Body of pancreas (tissue), 4 donors: ENCODE data around the gene TOP1. TPM values are rescaled to one million over a fixed set of nuclear protein-coding genes. Genes with fewer than 3 reads are reported as not detected.
A peak's percentile ranks its signal among the peaks of the same experiment; 100 is the strongest.
"Not testable (repeated sequence)": the region's sequence is repeated elsewhere in the genome, so short reads cannot be mapped to it uniquely, and the experiment has no call there.

Experiments used
- ATAC-seq: fragments of 150-250 bp; one replicate; pipeline ENCODE4 v1.9.1; 2016
- DNase-seq, 4 donors: peaks; one replicate each; pipeline ENCODE4 v3.0.0-alpha.2; 2019
- H3K27ac ChIP-seq, 4 donors: fragments of 200-600 bp; sonication (generic); 1 replicate in 3 of 4; 2 replicates in 1 of 4; pipeline versions ENCODE4 v1.5.1 to v1.6.1; 2016 to 2019; ENCODE audit warnings: mild to moderate bottlenecking in 1 of 4, mixed read lengths in 1 of 4, moderate library complexity in 1 of 4
- H3K27me3 ChIP-seq, 2 donors: fragments of 200-600 bp; sonication (generic); one replicate each; pipeline ENCODE4 v1.6.0; 2016; ENCODE audit warnings: mild to moderate bottlenecking in 1 of 2
- H3K36me3 ChIP-seq, 2 donors: fragments of 200-600 bp; sonication (generic); replicated peaks in 1 of 2; 2 replicates each; pipeline ENCODE4 v1.5.1; 2016; ENCODE audit warnings: low read depth in 2 of 2; ENCODE audit not compliant: insufficient read depth in 1 of 2
- H3K4me1 ChIP-seq: fragments of 200-600 bp; sonication (generic); one replicate; pipeline ENCODE4 v1.6.0; 2016
- H3K4me3 ChIP-seq, 2 donors: fragments of 200-600 bp; sonication (generic); 1 replicate in 1 of 2; 2 replicates in 1 of 2; pipeline ENCODE4 v1.5.1; 2016 to 2019
- H3K9me3 ChIP-seq, 3 donors: fragments of 200-600 bp; sonication (generic); 1 replicate in 2 of 3; 2 replicates in 1 of 3; pipeline ENCODE4 v1.5.1; 2016
- CTCF ChIP-seq, 7 experiments: fragments of 450-650 bp in 4 of 7; fragments of 200-600 bp in 3 of 7; sonication (generic) in 3 of 7; IDR thresholded peaks; one replicate each; pipeline ENCODE4 v1.5.1; 2016 to 2019; ENCODE audit warnings: antibody characterized with exemption in 7 of 7
- POLR2A ChIP-seq, 3 donors: fragments of 450-650 bp; IDR thresholded peaks; one replicate each; pipeline ENCODE4 v1.6.1; 2016; ENCODE audit warnings: antibody characterized with exemption in 3 of 3, mild to moderate bottlenecking in 2 of 3
- WGBS, 2 donors: methylation state at CpG; one replicate each; pipeline ENCODE4 v1.1.5; 2017; 5-methylcytosine and 5-hydroxymethylcytosine counted together
- intact Hi-C: fragments of 100-400 bp; cut with DNase I; formaldehyde crosslinking; loops from one replicate; pipeline ENCODE4 v1.15.1; 2023
- total RNA-seq, 2 donors: library from RNA; depleted of rRNA; stranded (reverse); fragments of >200 nt; gene quantifications; one replicate each; pipeline ENCODE4 v1.1.0, GENCODE V29; 2016

TOP1 gene
- total RNA-seq, 2 donors from 2014 or later = 12.2 to 18.5 TPM

- Histone ChIP-seq H3K27ac (peak overlapping the region; percentile 71 to 87 (median 82)), H3K9me3 (no peaks in the 10 kb centered on the region), H3K4me1 (peaks cover 34% of the 10 kb centered on the region), H3K27me3 (no peaks in the 10 kb centered on the region), H3K4me3 (no peak overlapping the region), H3K36me3 (no peaks in the 10 kb centered on the region)
- no peak for DNase-seq
- no peak for TF ChIP-seq POLR2A (IDR thresholded peaks at IDR 0.05)
- no peak for TF ChIP-seq CTCF (IDR thresholded peaks at IDR 0.05)
- 80 to 82% methylated on average over 1 of the region's 1 CpG for WGBS, 2 donors
- intact Hi-C loops = no loop called here
- no peak for ATAC-seq
Observed at GRCh38 chr20:41002842-41003142, 25.8 kb upstream of the TOP1 start.

DNA sequence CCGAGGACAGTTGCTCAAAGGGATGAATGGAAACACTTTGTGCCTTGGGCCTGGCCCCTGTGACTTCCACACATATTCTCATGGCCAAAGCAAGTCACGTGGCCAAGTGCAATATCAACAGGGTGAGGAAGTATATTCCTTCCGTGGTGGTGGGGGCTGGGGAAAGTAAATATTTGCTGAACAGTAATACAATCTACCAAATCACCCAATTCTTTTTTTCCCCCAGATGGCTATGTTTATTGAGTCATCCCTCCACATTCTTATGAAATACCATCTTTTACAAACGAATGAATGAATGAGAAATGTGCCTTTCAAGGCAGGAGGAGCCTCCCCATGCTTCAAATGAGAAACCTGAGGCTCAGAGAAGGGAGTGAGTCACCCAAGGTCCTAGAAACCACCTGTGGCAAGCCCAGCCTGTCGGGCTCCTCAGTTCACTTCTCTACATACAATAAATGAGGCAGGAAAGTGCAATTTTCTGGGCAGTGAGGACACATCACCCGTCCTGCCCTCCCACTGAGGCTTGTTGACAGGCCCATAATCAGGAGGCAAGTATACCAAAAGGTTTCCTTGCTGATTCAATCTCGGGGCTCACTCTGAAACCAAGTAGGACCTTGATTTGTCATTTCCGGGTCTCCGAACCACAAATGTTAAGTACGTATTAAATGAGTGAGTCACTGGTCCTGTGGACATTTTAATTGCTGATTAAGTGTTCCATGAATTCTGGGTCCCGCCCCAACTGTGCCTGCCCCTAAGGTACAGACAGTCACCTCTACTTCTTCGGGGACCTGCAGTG, 25.3 kb upstream of the TOP1 start:
- peaks cover 34% of the 10 kb centered on the region for H3K4me1 ChIP-seq
- intact Hi-C loops = no loop called here
- no peak overlapping the region for H3K4me3 ChIP-seq
- no peak for TF ChIP-seq CTCF (IDR thresholded peaks at IDR 0.05)
- TF ChIP-seq POLR2A (IDR thresholded peaks at IDR 0.05) = peak in 1 of 3 donors; percentile 27
- H3K27me3 ChIP-seq = no peaks in the 10 kb centered on the region
- WGBS, 2 donors = 22 to 33% methylated on average over 12 of the region's 12 CpGs
- ATAC-seq = peak; percentile 86
- H3K36me3 ChIP-seq = no peaks in the 10 kb centered on the region
- peak overlapping the region; percentile 71 to 87 (median 82) for H3K27ac ChIP-seq
- DNase-seq = peak; percentile 74 to 92 (median 88)
- no peaks in the 10 kb centered on the region for H3K9me3 ChIP-seq

DNA sequence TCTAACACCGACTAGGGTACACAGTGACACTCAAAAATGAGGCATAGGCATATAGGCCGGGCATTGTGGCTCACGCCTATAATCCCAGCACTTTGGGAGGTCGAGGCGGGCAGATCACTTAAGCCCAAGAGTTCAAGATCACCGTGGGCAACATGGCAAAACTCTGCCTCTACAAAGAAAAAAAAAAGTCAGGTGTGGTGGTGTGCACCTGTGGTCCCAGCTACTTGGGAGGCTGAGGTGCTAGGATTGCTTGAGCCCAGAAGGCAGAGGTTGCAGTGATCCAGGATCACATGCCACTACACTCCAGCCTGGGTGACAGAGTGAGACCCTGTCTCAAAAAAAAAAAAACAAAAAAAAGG, 24.7 kb upstream of the TOP1 start:
- H3K4me3 ChIP-seq, DNase-seq, H3K27me3 ChIP-seq, H3K9me3 ChIP-seq, intact Hi-C loops, H3K36me3 ChIP-seq, ATAC-seq: not testable (repeated sequence)
- peaks cover 34% of the 10 kb centered on the region for H3K4me1 ChIP-seq
- H3K27ac ChIP-seq = peak overlapping the region; percentile 71 to 87 (median 82)
- WGBS, 2 donors = 82 to 97% methylated on average over 5 to 6 of the region's 6 CpGs

DNA sequence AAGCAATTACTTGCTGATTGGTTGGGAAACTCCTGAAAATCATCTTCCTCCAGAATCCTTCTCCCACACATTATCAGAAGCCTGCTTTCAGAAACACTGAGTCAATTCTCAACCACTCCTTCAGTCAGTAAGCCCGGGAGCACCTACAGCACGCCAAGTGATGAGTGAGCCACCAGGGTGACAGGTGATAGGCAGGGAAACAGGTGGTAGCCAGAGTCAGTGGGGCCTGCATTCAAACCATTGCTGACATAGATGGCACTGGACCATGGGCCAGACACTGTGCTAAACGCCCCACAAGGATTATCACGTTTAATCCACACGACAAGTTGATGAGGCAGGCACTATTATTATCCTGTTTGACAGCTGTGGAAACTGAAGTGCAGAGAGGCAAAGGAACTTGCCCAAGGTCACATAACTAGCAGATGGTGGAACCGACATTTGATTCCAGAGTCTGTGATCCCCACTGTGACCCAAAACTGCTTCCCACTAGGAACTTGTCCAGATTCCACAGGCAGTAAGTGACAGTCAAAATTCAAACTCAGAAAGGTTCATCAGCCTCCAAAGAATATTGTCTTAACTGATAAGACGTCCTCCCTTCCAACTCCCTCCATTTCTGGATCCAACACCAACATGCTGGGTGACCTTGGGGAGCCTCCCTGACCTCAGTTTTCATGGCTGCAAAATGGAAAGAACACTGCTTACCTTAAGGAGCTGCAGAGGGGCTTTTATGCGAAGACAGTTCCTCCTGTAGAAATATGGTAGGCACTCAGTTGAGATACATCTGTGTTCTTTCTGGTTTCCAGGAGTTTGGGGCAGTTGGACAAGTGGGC, 23.9 kb upstream of the TOP1 start:
- Histone ChIP-seq H3K4me3 (no peak overlapping the region), H3K4me1 (peaks cover 34% of the 10 kb centered on the region), H3K27ac (peak overlapping the region in 3 of 4 donors; percentile 42 to 81 (median 52)), H3K9me3 (no peaks in the 10 kb centered on the region), H3K36me3 (no peaks in the 10 kb centered on the region), H3K27me3 (no peaks in the 10 kb centered on the region)
- DNase-seq = no peak
- 42 to 48% methylated on average over 7 to 8 of the region's 8 CpGs for WGBS, 2 donors
- TF ChIP-seq POLR2A (IDR thresholded peaks at IDR 0.05) = no peak
- TF ChIP-seq CTCF (IDR thresholded peaks at IDR 0.05) = no peak
- no peak for ATAC-seq
- intact Hi-C loops = no loop called here

DNA sequence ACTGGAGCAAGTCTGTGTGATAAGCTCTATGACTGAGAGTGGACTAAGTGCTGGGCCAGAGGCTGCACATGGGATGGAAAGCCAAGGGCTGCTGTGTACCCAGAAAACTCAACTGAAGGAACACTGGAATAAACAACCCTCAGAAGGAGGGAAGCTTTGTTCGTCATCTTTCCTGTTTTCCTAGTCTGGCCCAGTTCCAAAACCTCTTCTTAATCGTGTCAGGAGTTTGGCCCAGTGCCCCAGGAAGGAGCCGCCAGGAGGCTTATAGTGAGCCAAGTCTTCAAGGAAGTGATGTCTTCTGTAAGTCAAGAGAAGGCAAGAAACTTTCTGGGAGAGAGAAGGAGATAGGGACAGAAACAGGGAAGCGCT, 23.3 kb upstream of the TOP1 start:
- TF ChIP-seq POLR2A (IDR thresholded peaks at IDR 0.05) (no peak), CTCF (IDR thresholded peaks at IDR 0.05) (peak in 1 of 7 experiments; percentile 1)

More for the DNA sequence above, 23.3 kb upstream of the TOP1 start:
- intact Hi-C loops = no loop called here
- peak overlapping the region in 3 of 4 donors; percentile 36 to 52 (median 42) for H3K27ac ChIP-seq
- 1 to 25% methylated on average over 4 of the region's 4 CpGs for whole genome bisulfite sequencing, 2 donors
- H3K4me1 ChIP-seq = peaks cover 34% of the 10 kb centered on the region
- H3K36me3 ChIP-seq = no peaks in the 10 kb centered on the region
- ATAC-seq (peak; percentile 36), DNase-seq (peak; percentile 74 to 92 (median 88))
- no peak overlapping the region for H3K4me3 ChIP-seq
- H3K27me3 ChIP-seq = no peaks in the 10 kb centered on the region
- no peaks in the 10 kb centered on the region for H3K9me3 ChIP-seq
